Measurements from ENCODE around the gene DDC.

DNA sequence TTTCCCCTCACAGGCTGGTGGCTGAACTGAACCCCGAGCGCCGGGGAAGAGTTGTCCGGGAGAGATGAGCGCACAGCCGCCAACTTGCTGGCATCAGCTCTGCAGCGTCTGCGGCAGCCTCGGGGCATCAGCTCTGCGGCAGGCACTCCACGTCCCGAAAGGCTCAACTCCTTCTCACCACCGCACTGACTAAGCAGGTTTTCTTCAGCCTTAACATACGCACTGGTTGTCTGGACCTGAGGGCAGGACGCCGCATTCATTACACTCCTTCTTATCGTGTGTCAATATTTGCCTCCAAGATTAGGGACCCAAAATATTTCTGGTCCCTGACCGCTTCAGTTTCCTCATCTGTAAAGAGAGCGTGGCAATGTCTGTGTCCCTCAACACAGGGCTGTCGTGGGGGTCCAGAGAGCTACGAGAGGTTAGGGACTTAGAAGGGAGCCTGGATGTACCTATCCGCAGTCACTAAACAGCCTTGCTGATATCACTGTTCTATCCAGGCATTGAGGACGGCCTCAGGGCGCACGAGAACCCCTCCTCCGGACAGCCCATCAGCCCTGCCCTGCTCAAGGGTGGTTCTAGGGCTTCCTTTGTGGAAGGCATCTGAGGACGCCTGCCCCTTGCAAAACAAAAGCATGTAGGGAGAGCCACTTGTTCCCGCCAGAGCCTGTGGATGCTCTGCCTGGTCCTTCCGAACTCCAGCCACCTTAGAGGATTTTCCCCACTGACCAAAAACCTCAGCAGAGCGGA lies 72.3 kb downstream of the DDC start:
- TF ChIP-seq, protein P1, sequence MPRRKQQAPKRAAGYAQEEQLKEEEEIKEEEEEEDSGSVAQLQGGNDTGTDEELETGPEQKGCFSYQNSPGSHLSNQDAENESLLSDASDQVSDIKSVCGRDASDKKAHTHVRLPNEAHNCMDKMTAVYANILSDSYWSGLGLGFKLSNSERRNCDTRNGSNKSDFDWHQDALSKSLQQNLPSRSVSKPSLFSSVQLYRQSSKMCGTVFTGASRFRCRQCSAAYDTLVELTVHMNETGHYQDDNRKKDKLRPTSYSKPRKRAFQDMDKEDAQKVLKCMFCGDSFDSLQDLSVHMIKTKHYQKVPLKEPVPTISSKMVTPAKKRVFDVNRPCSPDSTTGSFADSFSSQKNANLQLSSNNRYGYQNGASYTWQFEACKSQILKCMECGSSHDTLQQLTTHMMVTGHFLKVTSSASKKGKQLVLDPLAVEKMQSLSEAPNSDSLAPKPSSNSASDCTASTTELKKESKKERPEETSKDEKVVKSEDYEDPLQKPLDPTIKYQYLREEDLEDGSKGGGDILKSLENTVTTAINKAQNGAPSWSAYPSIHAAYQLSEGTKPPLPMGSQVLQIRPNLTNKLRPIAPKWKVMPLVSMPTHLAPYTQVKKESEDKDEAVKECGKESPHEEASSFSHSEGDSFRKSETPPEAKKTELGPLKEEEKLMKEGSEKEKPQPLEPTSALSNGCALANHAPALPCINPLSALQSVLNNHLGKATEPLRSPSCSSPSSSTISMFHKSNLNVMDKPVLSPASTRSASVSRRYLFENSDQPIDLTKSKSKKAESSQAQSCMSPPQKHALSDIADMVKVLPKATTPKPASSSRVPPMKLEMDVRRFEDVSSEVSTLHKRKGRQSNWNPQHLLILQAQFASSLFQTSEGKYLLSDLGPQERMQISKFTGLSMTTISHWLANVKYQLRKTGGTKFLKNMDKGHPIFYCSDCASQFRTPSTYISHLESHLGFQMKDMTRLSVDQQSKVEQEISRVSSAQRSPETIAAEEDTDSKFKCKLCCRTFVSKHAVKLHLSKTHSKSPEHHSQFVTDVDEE (CRISPR knock-in tag; IDR thresholded peaks at IDR 0.05): no peak
- TF ChIP-seq, protein P2, sequence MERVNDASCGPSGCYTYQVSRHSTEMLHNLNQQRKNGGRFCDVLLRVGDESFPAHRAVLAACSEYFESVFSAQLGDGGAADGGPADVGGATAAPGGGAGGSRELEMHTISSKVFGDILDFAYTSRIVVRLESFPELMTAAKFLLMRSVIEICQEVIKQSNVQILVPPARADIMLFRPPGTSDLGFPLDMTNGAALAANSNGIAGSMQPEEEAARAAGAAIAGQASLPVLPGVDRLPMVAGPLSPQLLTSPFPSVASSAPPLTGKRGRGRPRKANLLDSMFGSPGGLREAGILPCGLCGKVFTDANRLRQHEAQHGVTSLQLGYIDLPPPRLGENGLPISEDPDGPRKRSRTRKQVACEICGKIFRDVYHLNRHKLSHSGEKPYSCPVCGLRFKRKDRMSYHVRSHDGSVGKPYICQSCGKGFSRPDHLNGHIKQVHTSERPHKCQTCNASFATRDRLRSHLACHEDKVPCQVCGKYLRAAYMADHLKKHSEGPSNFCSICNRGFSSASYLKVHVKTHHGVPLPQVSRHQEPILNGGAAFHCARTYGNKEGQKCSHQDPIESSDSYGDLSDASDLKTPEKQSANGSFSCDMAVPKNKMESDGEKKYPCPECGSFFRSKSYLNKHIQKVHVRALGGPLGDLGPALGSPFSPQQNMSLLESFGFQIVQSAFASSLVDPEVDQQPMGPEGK (CRISPR knock-in tag; IDR thresholded peaks at IDR 0.05; ENCODE audit: borderline replicate concordance): no peak
- TF ChIP-seq ZFP30 (CRISPR knock-in tag; IDR thresholded peaks at IDR 0.05) (no peak), PPARA (CRISPR knock-in tag; IDR thresholded peaks at IDR 0.05; ENCODE audit: borderline replicate concordance) (no peak), RARB (CRISPR knock-in tag; IDR thresholded peaks at IDR 0.05) (no peak), BACH2 (CRISPR knock-in tag; IDR thresholded peaks at IDR 0.05; ENCODE audit: borderline replicate concordance) (no peak), OSR1 (CRISPR knock-in tag; IDR thresholded peaks at IDR 0.05) (no peak), ARNTL (CRISPR knock-in tag; IDR thresholded peaks at IDR 0.05; ENCODE audit: borderline replicate concordance, low read depth) (no peak), ZNF70 (CRISPR knock-in tag; IDR thresholded peaks at IDR 0.05) (no peak), CSDC2 (CRISPR knock-in tag; IDR thresholded peaks at IDR 0.05) (no peak), ZFP3 (CRISPR knock-in tag; IDR thresholded peaks at IDR 0.05) (no peak), ESRRG (CRISPR knock-in tag; IDR thresholded peaks at IDR 0.05) (no peak), TCF4 (CRISPR knock-in tag; IDR thresholded peaks at IDR 0.05; ENCODE audit: borderline replicate concordance) (no peak), GLIS3 (CRISPR knock-in tag; IDR thresholded peaks at IDR 0.05) (no peak)
